ENCODE measurements around the gene EPHB1. TPM values are rescaled to one million over a fixed set of nuclear protein-coding genes. Genes with fewer than 3 reads are reported as not detected.
A peak's percentile ranks its signal among the peaks of the same experiment; 100 is the strongest.

EPHB1 gene
- polyA plus RNA-seq, 1 of the 3 experiments (the other 2 are of a cell fraction): 1.2 TPM

GRCh38 chr3:134795746-134796280 is 753 bp downstream of the EPHB1 start:
- H3K4me1 ChIP-seq (ENCODE audit: control insufficient read depth in 1 of 2, insufficient read depth in 2 of 2, low read depth in 1 of 2, low read length in 1 of 2): peaks cover 0 to 8% of the 10 kb centered on the region in 2 experiments; a peak in 1 of 4 replicates
- peak; percentile 47 for DNase-seq
- H3K79me2 ChIP-seq (ENCODE audit: insufficient read depth): 0 out of 2 replicates have a peak, but pooled peaks cover 10% of the 10 kb centered on the region
- H3K9me3 ChIP-seq: no peaks in the 10 kb centered on the region
- H3K9ac ChIP-seq: peak overlapping the region; percentile 41; the same call in 1 of the 2 replicates
- H3K4me2 ChIP-seq: peak overlapping the region; percentile 96
- POLR2A ChIA-PET: interaction anchor here (1.0 kb wide), 1 partner anchor 445 kb away, joined by 4 read pairs; no protein-coding TSS in a partner anchor
- no peaks in the 10 kb centered on the region; the same call in 1 of the 2 replicates for H3K27me3 ChIP-seq (ENCODE audit: insufficient read depth)
- H3F3A ChIP-seq (replicated peaks; ENCODE audit: insufficient read depth): no peaks in the 10 kb centered on the region
- TF ChIP-seq CTCF (IDR thresholded peaks at IDR 0.05) (peak; percentile 31; the same call in 1 of the 2 replicates), MXI1 (IDR thresholded peaks at IDR 0.05; ENCODE audit: low read depth, low read length) (no peak)
- CTCF ChIA-PET: interaction anchor here (0.6 to 8.1 kb wide), 23 partner anchors 11 to 1247 kb away, joined by 3 to 103 read pairs (median 6); no protein-coding TSS in a partner anchor
- H3K4me3 ChIP-seq (ENCODE audit: low read depth in 2 of 2, low read length in 1 of 2): peak overlapping the region; percentile 52 to 83
- no peak overlapping the region for H3K27ac ChIP-seq (ENCODE audit: low read depth in 2 of 2, low read length in 1 of 2)
- H2AFZ ChIP-seq (ENCODE audit: low read depth): peak overlapping the region; percentile 81; the same call in 1 of the 2 replicates
- no peaks in the 10 kb centered on the region for H3K9me2 ChIP-seq
- H3K36me3 ChIP-seq (replicated peaks in 1 of 2; ENCODE audit: control insufficient read depth in 1 of 2, insufficient read depth in 2 of 2, low read length in 1 of 2): no peaks in the 10 kb centered on the region
- peaks cover 7% of the 10 kb centered on the region for H4K20me1 ChIP-seq (ENCODE audit: insufficient read depth)
- 9% methylated on average over 7 of the region's 50 CpGs for WGBS (ENCODE audit: low lambda C conversion rate)

- ChIA-PET CTCF (interaction anchor here (1.0 to 8.1 kb wide), 8 partner anchors 29 to 1246 kb away, joined by 3 to 103 read pairs (median 5); no protein-coding TSS in a partner anchor), POLR2A (no interaction called here)
- peak; percentile 43 for DNase-seq
- H3K9me2 ChIP-seq: no peaks in the 10 kb centered on the region
- H4K20me1 ChIP-seq (ENCODE audit: insufficient read depth): peaks cover 7% of the 10 kb centered on the region
- peak overlapping the region; percentile 41; the same call in 1 of the 2 replicates for H3K9ac ChIP-seq
- H3K79me2 ChIP-seq (ENCODE audit: insufficient read depth): 0 out of 2 replicates have a peak, but pooled peaks cover 10% of the 10 kb centered on the region
- H3K4me1 ChIP-seq (ENCODE audit: control insufficient read depth in 1 of 2, insufficient read depth in 2 of 2, low read depth in 1 of 2, low read length in 1 of 2): peaks cover 0 to 8% of the 10 kb centered on the region in 2 experiments; a peak in 1 of 4 replicates
- H3K4me3 ChIP-seq (ENCODE audit: low read depth in 2 of 2, low read length in 1 of 2): peak overlapping the region; percentile 52 to 83; a peak in 3 of 4 replicates
- no peak for TF ChIP-seq RFX5 (IDR thresholded peaks at IDR 0.05; ENCODE audit: low read length)
- TF ChIP-seq JUND (IDR thresholded peaks at IDR 0.05): no peak
- TF ChIP-seq GATA2 (CRISPR knock-in tag; IDR thresholded peaks at IDR 0.05): no peak
- TF ChIP-seq TCF12 (IDR thresholded peaks at IDR 0.05): no peak
- TF ChIP-seq CHD2 (IDR thresholded peaks at IDR 0.05; ENCODE audit: low read length, partially characterized antibody): no peak
- no peak for TF ChIP-seq PBX3 (IDR thresholded peaks at IDR 0.05)
- TF ChIP-seq EZH2phosphoT487 (IDR thresholded peaks at IDR 0.05; ENCODE audit: borderline replicate concordance, low read depth): no peak
- TF ChIP-seq USF1 (IDR thresholded peaks at IDR 0.05; ENCODE audit: borderline replicate concordance, low read depth): no peak
- TF ChIP-seq USF2 (IDR thresholded peaks at IDR 0.05; ENCODE audit: borderline replicate concordance, low read depth, low read length): no peak
- TF ChIP-seq ZBTB33 (IDR thresholded peaks at IDR 0.05; ENCODE audit: borderline replicate concordance, low read depth): no peak
- TF ChIP-seq TEAD4 (IDR thresholded peaks at IDR 0.05; ENCODE audit: borderline replicate concordance, insufficient read depth): no peak
- no peak for TF ChIP-seq FOXJ3 (CRISPR knock-in tag; IDR thresholded peaks at IDR 0.05)
- no peak for TF ChIP-seq MEF2A (IDR thresholded peaks at IDR 0.05; ENCODE audit: borderline replicate concordance, low read depth)
- TF ChIP-seq EP300 (IDR thresholded peaks at IDR 0.05; ENCODE audit: borderline replicate concordance in 1 of 2, low read depth in 1 of 2, low read length in 1 of 2): no peak
- TF ChIP-seq ELF1 (IDR thresholded peaks at IDR 0.05): no peak
- no peak for TF ChIP-seq RCOR1 (IDR thresholded peaks at IDR 0.05; ENCODE audit: low read length)
- peak overlapping the region; percentile 81; the same call in 1 of the 2 replicates for H2AFZ ChIP-seq (ENCODE audit: low read depth)
- H3K36me3 ChIP-seq (replicated peaks in 1 of 2; ENCODE audit: control insufficient read depth in 1 of 2, insufficient read depth in 2 of 2, low read length in 1 of 2): no peaks in the 10 kb centered on the region
- no peaks in the 10 kb centered on the region; the same call in 1 of the 2 replicates for H3K27me3 ChIP-seq (ENCODE audit: insufficient read depth)
- H3F3A ChIP-seq (replicated peaks; ENCODE audit: insufficient read depth): no peaks in the 10 kb centered on the region
- no peak overlapping the region for H3K27ac ChIP-seq (ENCODE audit: low read depth in 2 of 2, low read length in 1 of 2)
- no peaks in the 10 kb centered on the region for H3K9me3 ChIP-seq
- 3% methylated on average over 26 of the region's 61 CpGs for WGBS (ENCODE audit: low lambda C conversion rate)
- H3K4me2 ChIP-seq: peak overlapping the region; percentile 96
Measured at GRCh38 chr3:134796281-134797056, 1.4 kb downstream of the EPHB1 start.
